A673 (cell line): ENCODE data around the gene GBE1. TPM values are rescaled to one million over a fixed set of nuclear protein-coding genes. Genes with fewer than 3 reads are reported as not detected.

Experiments used
- BruUV-seq: library from RNA; stranded (reverse); fragments of 400-500 nt; replicated peaks from 2 replicates; lab custom pipeline; 2021; lab: Mats Ljungman, UMichigan
- CTCF ChIA-PET: fragments of 300-600 bp; sonication (Branson Sonifier 250); formaldehyde crosslinking; loops from one replicate; lab custom pipeline; 2022; ENCODE audit warnings: antibody characterized with exemption; lab: Charles Lee
- POLR2A ChIA-PET: fragments of 300-600 bp; sonication (Branson Sonifier 250); formaldehyde crosslinking; loops from one replicate; lab custom pipeline; 2022; ENCODE audit warnings: antibody characterized with exemption; ENCODE audit not compliant: low non-redundant PET; lab: Charles Lee
- DNase-seq: peaks from one replicate; pipeline ENCODE4 v3.0.0-alpha.2; 2015; ENCODE audit warnings: low spot score
- H3K27ac ChIP-seq: fragments of 200-600 bp; sonication (generic); 2 replicates; pipeline ENCODE4 v1.5.1; 2016; ENCODE audit warnings: mixed run types, low read depth, mild to moderate bottlenecking, mixed read lengths, antibody characterized with exemption, low read length; ENCODE audit not compliant: poor library complexity, severe bottlenecking
- H3K27me3 ChIP-seq: fragments of 200-600 bp; sonication (generic); replicated peaks from 2 replicates; pipeline ENCODE4 v1.6.1; 2017; ENCODE audit warnings: mixed run types, low read depth, mild to moderate bottlenecking, mixed read lengths, antibody characterized with exemption, low read length; ENCODE audit not compliant: insufficient read depth, poor library complexity
- H3K36me3 ChIP-seq: fragments of 200-600 bp; sonication (generic); 2 replicates; pipeline ENCODE4 v1.6.1; 2016; ENCODE audit warnings: mixed run types, mild to moderate bottlenecking, mixed read lengths, antibody characterized with exemption, low read length; ENCODE audit not compliant: insufficient read depth, poor library complexity, severe bottlenecking
- H3K4me1 ChIP-seq: fragments of 200-600 bp; sonication (generic); 2 replicates; pipeline ENCODE4 v1.6.1; 2017; ENCODE audit warnings: mixed run types, mild to moderate bottlenecking, mixed read lengths, antibody characterized with exemption, low read length; ENCODE audit not compliant: insufficient read depth, poor library complexity, severe bottlenecking
- H3K4me3 ChIP-seq: fragments of 200-600 bp; sonication (generic); 2 replicates; pipeline ENCODE4 v1.5.1; 2016; ENCODE audit warnings: low read depth, mixed run types, mild to moderate bottlenecking, mixed read lengths, low read length; ENCODE audit not compliant: poor library complexity, severe bottlenecking
- H3K9me3 ChIP-seq: fragments of 200-600 bp; sonication (generic); 2 replicates; pipeline ENCODE4 v1.6.1; 2016; ENCODE audit warnings: mixed run types, low read depth, mild to moderate bottlenecking, mixed read lengths, antibody characterized with exemption, low read length; ENCODE audit not compliant: poor library complexity, severe bottlenecking
- CTCF ChIP-seq: fragments of 300-800, 200-600 bp; sonication (generic); conservative IDR thresholded peaks from 2 replicates; pipeline ENCODE4 v1.5.1; 2017; ENCODE audit warnings: low read depth, mild to moderate bottlenecking, antibody characterized with exemption, low read length, moderate library complexity, mixed read lengths
- EZH2 ChIP-seq: fragments of 200-600 bp; sonication (generic); IDR thresholded peaks from 2 replicates; pipeline ENCODE4 v1.6.1; 2017; ENCODE audit warnings: borderline replicate concordance, low read depth, mild to moderate bottlenecking, mixed read lengths, antibody characterized with exemption, low read length; ENCODE audit not compliant: poor library complexity, severe bottlenecking
- intact Hi-C: fragments of 100-400 bp; cut with micrococcal nuclease; formaldehyde crosslinking; loops from one replicate; pipeline ENCODE4 v1.10.0; 2022; ENCODE audit not compliant: unreplicated experiment
- total RNA-seq: library from RNA; stranded (reverse); gene quantifications from 2 replicates; pipeline ENCODE4 v1.2.3, GENCODE V29; 2021

The GBE1 gene
- total RNA-seq, 1 experiment from 2014 or later: 8.2 TPM

GRCh38 chr3:81545572-81545971 lies 215.9 kb downstream of the GBE1 start:
- H3K36me3 ChIP-seq: no peaks in the 10 kb centered on the region
- ChIA-PET CTCF (no interaction called here), POLR2A (no interaction called here)
- no peak overlapping the region for H3K27ac ChIP-seq
- H3K4me3 ChIP-seq: no peak overlapping the region
- intact Hi-C loops: no loop called here
- no peaks in the 10 kb centered on the region for H3K27me3 ChIP-seq
- no peak for DNase-seq
- H3K9me3 ChIP-seq: no peaks in the 10 kb centered on the region
- no peaks in the 10 kb centered on the region for H3K4me1 ChIP-seq
- TF ChIP-seq CTCF (no peak), EZH2 (no peak)
- BruUV-seq: no TSS peak

- BruUV-seq: no TSS peak
- H3K27ac ChIP-seq: no peak overlapping the region
- ChIA-PET POLR2A (no interaction called here), CTCF (no interaction called here)
- no peak for DNase-seq
- H3K9me3 ChIP-seq: no peaks in the 10 kb centered on the region
- H3K36me3 ChIP-seq: no peaks in the 10 kb centered on the region
- intact Hi-C loops: no loop called here
- H3K4me1 ChIP-seq: no peaks in the 10 kb centered on the region
- TF ChIP-seq EZH2: no peak
- TF ChIP-seq CTCF: no peak
- no peak overlapping the region for H3K4me3 ChIP-seq
- H3K27me3 ChIP-seq: no peaks in the 10 kb centered on the region
Measured at GRCh38 chr3:81544385-81544784, 217.1 kb downstream of the GBE1 start.

- Histone ChIP-seq H3K4me3 (no peak overlapping the region), H3K27me3 (no peaks in the 10 kb centered on the region), H3K27ac (no peak overlapping the region), H3K9me3 (no peaks in the 10 kb centered on the region), H3K4me1 (no peaks in the 10 kb centered on the region), H3K36me3 (no peaks in the 10 kb centered on the region)
- TF ChIP-seq CTCF (no peak), EZH2 (no peak)
- no TSS peak for BruUV-seq
- CTCF ChIA-PET: no interaction called here
- DNase-seq: no peak
- POLR2A ChIA-PET: no interaction called here
- intact Hi-C loops: no loop called here
Measured at GRCh38 chr3:81540787-81541186, 220.7 kb downstream of the GBE1 start.
